UCSD-AML1 (cell line): ENCODE data around the gene THSD4.
"Not testable (repeated sequence)": the region's sequence is repeated elsewhere in the genome, so short reads cannot be mapped to it uniquely, and the experiment has no call there.

Experiments
- DNase-seq: peaks from one replicate; lab custom pipeline; 2025; ENCODE audit not compliant: unreplicated experiment; lab: John Stamatoyannopoulos, UW

THSD4 gene

DNA sequence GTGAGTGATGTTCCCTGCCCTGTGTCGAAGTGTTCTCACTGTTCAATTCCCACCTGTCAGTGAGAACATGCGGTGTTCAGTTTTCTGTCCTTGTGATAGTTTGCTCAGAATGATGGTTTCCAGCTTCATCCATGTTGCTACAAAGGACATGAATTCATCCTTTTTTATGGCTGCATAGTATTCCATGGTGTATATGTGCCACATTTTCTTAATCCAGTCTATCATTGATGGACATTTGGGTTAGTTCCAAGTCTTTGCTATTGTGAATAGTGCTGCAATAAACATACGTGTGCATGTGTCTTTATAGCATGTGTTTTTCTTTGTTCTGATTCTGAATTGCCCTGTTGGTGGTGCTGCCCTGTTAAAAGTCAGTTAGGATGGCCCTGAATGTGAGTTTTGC lies 204.2 kb downstream of the THSD4 start:
- DNase-seq = not testable (repeated sequence)

DNA sequence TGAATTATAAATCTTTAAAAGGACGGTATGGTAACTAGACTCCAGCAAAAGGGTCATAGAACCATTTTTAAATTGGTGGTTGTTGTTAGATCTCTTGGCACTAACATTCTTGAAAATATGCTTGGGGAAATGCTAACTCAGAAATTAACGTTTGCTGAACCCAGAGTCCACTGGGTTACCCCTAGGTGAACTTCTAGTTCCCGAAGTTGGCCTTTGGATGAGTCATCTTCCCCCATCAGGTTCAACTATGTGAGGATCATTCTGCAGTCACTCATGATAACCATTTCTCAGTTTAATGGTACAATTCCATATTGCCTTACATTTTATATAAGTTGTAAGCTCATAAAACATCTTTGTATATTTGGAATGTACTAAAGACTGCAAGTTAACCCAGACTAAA lies 204.7 kb downstream of the THSD4 start:
- no peak for DNase-seq

DNA sequence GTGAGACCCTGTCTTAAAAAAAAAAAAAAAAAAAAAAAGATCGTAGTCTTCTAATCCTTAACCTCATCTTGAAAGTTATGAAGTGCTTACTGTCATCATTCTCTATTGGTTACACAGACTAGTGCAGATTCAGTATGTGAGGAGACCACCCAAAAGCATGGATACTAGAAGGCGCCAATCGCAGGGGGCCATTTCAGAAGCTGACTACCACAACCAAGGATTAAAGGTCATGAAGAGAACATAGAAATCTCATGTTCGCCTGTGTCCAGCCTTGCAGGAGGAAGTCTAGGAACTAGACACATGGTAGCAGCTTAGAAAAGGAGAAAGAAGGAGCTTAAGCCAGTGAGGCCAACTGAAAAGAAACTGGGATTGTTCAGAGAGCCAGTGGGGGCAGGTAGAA lies 207.8 kb downstream of the THSD4 start:
- DNase-seq = no peak

DNA sequence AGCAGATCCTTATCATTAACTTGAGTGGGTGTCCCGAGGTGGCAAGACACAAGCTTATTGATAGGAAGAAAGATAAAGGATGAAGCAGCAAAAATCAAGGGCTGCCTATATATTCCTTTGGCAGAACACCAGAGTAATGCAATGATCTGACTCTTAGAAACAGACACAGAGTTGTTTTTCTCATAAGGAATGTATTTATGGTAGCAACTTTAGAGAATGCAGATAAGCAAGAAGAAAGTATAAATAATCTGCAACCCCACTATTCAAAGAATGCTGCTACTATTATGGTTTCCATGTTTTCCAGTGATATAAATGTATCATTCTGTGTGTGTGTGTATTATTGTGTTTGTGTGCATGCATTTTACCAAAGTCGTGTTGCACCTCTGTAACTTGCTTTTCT lies 208.3 kb downstream of the THSD4 start:
- no peak for DNase-seq

DNA sequence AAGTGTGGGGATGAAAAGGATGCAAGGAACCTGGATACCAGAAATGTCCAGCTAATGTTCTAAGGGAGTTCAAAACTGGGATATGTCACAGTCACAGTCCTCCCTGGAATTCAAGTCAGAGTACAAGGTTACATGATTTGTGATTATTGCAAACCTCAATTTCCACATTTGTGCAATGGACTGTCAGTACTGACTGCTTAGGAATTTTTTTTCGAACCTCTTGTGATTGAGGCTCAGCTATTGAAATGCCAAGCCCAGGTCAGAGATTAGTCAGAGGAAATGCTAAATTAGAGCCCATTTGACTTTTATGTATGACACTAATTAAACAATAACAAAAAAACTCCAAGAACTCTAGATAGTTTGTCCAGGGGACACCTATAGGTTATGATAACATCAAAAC lies 210.2 kb downstream of the THSD4 start:
- no peak for DNase-seq

DNA sequence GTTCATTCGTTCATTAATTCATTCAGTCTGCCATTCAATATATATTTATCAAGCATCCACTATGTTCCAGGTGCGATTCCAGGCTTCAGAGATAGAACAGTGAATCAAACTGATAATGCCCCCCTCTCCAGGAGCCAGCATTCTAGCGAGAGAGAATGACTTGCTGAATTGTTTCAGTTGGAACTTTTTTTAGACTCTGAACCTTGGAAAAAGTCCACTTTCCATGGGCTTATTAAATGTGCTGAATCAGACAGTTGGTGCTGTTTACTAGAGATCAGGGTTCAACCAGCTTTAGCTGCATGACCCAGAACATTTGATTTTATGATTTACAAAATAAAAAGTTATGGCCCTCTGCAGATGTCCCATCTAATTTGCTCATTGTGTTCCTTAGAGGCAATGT lies 213.2 kb downstream of the THSD4 start:
- no peak for DNase-seq

DNA sequence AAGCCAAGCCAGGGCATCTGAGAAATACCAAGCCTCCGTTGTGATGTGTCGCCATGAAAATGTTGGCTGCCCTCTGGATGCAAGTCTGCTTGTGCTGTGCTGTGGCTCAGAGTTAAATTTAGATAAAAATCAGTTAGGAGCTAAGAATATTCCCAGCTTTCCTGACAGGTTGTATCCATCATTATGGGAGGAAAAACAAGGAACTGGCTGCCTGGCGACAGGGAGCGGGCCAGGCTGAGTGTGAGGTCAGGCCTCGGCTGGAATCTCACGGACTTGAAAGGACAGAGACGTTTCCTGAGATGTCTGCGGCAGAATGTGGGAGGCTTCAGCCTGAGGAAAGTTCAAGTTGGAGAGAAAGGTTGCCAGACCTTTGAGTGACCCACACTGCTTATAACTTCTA lies 213.8 kb downstream of the THSD4 start:
- DNase-seq = no peak

DNA sequence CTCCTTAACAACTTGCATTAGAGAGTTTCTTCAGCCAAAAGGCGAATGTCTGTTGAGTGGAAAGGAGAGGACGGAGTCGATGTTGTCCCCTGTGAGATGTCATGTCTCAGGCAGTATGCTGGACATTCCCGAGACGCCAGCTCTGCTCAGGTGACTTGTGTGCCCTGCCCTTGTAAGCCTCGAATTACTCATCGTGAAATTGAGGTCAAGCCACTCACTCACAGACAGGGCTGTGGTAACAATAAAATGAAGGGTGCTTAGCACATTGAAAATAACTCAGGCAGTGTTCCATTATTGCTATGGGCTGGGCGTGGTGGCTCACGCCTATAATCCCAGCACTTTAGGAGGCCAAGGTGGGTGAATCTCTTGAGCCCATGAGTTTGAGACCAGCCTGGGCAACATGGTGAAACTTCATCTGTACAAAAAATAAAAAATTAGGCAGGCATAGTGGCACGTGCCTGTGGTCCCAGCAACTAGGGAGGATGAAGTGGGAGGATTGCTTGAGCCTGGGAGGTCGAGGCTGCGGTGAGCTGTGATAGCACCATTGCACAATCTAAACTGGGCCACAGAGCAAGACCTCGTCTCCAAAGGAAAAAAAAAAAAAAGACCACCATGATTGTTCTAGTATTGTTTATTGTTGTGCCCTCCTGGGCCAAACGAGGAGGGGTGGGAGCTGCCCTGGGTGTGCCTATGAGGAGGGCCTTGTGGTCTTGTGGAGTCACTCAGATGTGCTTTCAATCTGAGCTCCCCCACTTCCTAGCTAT lies 214.4 kb downstream of the THSD4 start:
- DNase-seq = no peak

DNA sequence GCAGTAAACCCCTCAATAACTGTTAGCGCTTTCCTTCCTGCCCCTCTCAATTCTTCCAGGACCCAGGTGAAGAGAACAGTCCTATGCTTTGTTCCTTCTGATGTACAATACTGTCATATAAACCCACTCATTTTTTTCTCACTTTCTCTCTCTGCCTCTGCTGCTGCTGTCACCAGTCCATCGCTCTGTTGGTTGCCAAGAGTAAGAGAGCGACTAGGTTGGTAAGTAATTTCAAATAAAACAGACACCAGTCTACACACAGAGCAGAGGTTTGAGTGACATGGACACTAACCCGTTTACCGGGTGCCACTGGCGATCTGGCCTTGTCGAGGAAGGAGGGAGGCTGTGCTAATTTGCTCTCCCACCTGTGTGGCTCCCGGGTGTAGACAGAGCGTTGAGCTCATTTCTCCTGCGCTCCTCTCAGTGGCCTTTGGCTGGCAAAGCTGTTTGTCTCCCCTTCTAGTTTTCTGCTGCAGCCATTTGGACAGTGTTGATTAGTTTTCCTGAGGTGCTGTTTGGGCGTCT lies 215.4 kb downstream of the THSD4 start:
- DNase-seq = no peak

DNA sequence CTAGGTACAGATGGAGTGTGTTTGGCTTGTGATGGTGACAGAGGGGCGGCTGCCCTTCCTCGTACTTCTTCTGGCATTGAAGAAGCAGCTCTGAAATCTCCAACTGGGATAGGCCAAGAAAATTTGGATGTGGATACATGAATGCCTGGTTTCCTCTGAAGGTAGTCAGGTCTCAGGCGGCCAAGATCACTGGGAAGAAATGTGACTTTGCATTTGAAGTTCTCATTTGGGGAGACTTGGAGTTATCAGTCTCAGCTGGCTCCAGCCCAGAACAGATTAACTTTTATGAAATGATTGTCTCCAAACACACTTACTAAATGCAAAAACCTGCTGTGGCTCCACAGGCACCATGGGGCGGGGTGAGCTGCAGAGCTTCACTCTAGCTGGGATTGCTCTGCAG lies 215.9 kb downstream of the THSD4 start:
- DNase-seq = no peak

DNA sequence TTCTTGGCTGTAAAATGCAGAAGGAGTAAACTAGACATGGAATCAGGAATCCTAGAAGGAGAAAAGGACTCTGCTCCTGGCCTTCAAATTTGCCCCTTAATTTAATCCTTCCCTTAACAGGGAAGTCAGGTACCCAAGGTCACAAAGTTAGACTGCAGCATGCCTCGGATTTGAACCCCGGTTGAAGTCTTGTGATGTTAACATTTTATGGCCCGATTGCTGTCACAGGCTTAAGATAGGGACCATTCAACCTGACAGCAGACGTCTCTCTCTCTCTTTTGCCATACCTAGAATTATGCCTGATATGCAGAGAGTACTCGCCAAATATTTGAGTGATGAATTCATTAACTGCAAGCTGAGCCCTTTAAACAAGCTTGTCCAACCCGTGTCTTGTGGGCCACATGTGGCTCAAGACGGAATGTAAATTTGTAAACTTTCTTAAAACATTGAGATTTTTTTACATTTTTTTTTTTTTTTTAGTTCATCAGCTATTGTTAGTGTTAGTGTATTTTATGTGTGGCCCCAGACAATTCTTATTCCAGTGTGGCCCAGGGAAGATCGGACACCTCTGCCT lies 217.2 kb downstream of the THSD4 start:
- DNase-seq = no peak

DNA sequence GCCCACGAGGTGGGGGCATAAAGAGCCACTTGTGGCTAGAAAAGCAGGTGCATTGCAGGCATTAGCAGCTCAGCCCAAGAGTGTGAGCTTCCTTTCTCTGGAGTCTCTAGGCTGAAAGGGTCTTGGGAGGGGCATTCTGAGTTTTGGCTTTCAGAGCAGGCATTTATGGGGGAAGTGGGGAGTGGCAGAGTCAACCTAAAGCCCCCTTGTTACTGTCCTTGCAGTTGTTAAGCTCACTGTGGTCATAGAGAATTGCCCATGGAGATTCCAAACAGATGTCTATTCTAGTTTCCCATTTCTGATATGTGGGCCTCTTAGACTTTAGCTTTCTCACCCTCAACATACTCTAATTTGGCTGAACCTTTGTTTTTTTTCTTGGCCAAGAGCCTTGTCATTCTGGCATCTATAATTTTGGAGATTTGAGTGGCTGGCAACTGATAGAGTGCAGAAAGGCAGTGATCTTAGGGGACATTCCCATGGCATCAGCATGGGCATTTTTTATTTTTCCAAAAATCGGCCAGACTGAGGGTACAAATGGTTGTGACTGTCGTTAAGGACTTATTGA lies 217.9 kb downstream of the THSD4 start:
- no peak for DNase-seq

DNA sequence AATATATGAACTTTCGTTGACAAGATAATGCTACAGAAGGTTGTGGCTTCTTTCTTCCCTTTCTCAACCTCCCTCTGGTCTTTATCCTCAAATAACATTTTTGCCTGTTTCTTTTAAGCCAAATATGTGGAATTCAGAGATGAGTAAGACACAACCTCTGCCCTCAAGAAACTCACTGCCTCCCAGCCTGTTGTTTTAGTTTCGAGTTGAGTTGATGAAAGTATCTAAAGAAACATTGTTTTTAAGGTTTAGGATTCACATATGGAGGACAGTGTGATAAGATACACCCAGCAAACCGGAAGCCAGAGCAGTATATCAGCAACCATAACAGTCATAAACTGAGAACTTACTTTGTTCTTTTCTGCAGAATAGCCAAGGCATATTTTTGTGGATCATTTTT lies 218.6 kb downstream of the THSD4 start:
- DNase-seq = no peak

DNA sequence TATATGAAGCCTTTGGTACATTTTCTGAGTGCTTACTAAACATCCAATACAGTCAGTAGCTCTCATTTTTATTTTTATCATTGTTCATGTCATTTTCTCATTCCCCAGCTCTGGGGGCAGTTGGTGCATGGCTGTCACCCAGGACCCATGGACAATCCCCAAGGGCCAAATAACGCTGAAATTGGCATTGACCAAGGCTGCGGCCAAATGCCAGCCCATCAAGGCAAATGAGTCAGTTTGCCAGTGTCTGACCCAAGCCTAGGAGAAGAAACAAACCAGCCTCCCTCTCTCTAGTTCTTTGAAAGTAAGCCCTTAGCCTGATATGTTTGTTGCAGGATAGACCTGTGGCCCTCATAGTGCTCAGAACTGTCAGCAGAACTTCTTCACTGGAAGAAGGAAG lies 219.2 kb downstream of the THSD4 start:
- no peak for DNase-seq

DNA sequence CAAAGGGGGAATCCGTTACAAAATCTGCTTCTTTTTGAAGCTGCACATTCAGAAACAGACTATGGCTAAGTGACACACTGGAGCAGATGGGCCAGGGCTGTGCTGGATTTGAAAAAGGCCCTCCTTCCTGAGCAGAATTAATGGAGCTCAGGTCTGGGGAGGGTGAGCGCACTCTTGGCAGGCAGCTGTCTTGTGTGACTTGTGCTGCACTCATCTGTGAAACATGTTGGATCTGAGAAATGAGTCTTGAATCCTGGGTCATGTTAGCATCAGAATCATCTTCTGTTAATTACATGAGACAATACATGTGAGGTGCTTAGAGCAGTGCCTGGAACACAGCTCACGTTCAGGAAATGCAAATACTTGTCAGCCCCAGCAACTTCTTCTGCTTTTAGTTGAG lies 219.6 kb downstream of the THSD4 start:
- DNase-seq = no peak

DNA sequence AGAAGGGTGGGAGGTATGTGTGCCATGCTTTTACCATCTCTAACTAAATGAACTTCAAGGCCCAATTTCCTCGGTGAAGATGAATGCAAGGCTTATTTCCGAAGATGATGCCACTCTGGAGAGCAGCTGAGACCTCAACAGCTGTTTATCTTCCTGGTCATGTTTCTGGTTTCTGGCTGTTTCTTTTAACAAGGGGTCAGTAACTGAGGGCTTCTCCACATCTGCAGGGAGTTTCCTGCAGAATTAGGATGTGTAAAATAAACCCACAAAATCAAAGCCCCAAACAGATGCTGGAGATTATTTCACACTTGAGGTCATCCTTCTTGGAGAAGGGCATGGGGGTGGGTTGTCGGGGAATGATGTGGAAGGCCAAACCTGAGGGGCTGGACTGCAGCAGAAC lies 220.3 kb downstream of the THSD4 start:
- no peak for DNase-seq

DNA sequence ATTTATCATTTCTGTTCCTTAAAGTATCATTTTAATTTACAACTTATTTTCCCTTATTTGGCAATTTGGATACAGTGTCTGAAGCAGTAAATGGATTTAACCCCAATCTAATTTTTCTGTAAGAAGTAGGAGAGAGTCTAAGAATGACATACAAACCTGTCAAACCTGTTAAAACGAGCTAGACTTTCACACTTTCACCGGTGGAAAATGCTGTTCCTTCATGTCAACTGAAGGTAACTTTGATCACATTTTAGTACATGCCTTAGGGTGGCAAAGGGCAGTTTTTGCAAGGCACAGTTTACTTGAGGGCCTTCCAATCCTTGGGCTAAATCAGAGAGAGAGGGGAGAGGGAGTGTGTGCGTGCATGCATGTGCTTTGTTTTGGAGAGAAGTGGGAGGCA lies 221.4 kb downstream of the THSD4 start:
- DNase-seq = no peak

DNA sequence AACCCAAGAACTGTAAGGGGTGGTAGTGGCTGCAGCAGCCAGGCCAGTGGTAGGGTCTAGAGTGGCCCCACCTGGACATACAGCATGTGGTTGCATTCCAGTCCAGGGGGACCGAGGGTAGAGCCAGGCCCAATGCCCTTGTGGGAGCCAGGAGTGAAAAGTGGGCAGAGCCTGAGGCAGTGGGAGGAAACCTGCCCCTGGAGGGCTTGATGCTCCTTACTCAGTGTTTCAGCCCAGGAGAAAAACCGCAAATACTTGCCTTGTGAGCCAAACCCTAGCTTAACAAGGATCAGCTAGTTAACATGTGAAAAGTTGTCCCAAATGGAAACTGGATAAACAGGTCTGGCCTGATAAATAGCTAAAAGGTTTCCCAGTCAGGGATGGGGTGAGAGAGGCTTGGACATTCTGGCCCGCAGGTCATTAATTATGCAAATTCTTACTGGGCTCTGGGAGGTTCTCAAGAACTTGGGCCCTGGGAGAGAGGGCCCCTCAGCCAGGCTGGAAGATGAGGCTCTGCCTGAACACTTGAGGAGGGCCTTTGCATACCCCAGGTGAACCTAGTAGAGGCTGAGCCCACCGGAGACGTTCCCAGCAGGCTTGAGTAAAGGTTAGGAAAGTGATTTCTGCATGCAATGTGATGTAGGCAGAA lies 222.1 kb downstream of the THSD4 start:
- no peak for DNase-seq

DNA sequence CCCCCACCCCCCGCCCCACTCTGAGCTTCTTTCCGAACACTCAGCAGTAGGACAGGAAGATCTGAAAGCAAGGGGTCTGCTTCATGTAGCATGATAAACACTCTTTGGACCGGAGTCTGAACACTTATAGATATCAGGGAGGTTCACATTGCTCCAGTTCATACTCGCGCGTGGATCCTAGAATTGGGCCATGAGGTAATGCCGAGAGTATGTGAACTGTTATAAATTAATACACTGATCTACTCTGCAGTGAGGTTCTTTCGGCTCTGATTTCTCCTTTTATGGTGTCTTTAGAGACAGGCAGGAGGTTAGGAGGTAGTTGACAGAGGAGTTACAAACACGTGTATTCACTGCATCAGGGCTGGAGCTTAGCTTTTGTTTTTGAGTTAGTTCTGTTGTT lies 223.0 kb downstream of the THSD4 start:
- no peak for DNase-seq

DNA sequence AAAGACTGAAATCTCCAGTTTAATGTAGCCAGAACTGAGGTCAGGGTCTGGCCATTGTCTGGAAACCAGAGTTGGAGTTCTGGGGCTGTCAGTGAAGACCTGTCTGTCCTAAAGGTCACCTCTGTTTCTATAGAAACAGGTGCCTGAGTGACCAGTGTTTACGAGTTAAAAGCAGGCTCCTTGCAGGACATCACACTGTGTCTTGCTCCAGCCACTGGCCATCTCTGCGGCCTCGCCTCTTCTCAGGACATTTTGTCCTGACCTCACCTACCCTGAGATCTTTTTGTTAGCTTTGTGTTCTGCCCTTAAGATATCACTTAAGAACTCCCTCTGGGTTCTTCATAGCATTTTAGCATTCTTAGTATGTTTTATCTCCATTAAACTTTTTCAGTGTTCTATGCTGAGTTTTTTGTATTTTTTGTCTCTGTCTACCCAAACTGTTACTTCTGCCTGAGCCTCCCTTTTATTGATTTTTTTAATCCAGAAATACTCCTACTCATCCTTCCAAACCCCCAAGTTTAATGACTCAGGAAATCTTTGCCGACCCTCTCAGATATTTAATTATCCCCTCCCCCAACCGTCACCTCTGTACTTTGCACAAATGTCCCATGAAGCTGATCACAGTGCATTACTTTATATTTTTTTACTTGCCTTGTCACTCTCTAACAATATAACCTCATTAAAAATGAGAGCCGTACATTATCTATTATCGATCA lies 223.7 kb downstream of the THSD4 start:
- no peak for DNase-seq

DNA sequence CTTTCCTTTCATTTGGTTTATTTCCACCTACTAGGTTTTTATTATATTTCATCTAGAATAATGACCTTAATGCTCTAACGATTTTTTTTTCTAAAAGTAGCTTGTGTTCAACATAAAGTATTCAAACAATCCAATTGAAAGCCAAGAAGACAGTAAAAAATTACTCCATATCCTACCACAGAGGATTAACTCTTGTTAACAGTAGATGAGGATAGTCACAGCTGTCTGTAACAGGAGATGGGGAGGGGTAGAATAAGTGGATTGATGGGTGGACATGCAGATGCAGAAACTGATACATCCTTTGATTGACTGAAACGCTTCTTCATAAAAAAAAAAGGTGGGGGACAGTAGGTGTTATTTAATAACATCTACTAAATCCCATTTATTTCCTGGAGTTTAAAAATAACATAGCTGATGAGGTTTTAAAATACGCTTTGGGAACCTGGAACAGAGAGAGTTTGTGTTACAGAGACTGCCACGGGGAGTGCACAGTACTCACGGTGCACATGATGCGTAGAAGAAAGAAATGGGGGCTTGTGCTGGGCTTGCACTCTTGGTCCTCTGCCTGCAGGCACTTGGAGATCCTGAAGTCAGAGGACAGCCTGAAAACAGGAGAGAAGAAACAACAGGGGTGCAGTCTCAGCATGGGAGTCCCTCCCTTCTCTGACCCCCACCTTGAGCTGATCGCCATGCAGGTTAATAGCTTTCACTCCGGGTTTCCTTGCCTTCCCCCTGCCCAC lies 226.7 kb downstream of the THSD4 start:
- DNase-seq = no peak
